Measurements from ENCODE around the gene PRKAB1.
A peak's percentile ranks its signal among the peaks of the same experiment; 100 is the strongest.
"Not testable (repeated sequence)": the region's sequence is repeated elsewhere in the genome, so short reads cannot be mapped to it uniquely, and the experiment has no call there.

The PRKAB1 gene

DNA sequence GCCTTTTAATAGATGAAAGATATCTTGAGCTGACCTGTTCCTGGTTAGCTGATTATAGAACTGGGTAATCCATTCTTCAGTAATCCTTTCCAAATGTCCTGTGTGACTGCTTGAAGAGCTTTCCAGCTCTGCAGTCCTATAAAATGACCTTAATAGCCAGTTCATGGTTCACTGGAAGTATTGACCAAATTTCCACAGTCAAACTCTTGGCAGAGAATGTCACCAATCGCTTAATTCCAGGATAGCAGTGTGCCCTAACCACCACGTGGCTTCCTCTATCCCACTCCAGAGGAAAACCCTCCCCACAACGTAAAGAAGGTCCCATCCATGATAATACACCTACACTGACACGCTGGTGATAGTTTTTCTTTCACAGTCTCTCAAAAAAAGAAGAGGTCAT lies 17.4 kb downstream of the PRKAB1 start:
- DNase-seq = no peak

DNA sequence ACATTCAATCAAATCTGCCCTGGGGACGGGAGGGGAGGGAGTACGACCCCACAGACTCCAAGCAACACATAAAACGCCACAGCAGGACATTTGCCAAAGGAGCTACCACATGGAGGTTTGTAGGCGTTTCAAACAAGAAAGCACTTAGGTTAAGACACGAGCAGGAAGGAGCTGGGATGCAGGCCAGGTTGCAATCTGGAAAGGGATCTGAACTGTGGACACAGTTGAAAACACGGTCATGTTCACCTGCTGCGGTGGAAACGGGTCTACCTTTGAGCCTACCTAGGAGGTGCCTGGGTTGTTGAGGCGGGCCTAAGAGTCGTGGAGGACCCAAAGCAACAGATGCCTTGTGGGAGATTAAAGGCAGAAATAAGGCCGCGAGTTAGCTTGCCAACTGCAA lies 18.4 kb downstream of the PRKAB1 start:
- no peak for DNase-seq

DNA sequence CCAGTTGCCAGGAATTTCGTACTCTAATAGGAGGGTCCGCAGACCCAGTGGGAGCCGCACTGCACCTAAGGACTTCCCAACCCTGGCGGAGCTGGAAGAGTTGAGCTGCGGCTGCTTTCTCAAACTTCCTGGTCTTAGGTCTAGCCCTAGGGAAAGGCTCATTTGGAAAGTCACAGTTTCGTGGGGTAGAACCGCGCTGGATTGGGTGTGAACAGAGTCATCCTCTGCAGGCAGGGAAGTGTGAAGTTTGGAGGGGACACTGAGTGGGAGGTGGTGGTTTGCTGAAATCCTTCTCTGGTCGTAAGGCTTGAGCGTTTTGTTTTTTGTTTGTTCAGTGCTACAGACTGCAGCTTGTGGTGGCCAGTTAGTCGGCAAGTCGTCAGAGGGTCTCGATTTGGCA lies 18.8 kb downstream of the PRKAB1 start:
- no peak for DNase-seq

DNA sequence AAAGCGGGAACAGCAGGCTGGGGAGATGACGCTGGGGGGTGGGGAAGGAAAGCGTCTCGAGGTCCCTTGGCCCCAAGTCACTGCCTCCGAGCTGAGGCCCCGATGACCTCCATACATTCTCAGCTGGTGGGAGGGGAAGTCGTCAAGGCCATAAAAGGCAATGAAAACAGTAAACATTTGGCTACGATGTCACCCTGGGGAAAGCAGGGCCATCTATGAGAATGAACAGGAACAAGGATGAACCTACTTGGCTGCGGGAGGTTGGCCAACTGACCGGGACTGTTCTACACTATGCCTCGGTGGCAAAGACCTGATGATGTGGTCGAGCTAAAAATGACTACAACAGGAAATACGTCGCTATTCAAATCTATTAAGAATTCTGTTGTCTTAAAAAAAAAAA lies 19.5 kb downstream of the PRKAB1 start:
- DNase-seq = no peak

DNA sequence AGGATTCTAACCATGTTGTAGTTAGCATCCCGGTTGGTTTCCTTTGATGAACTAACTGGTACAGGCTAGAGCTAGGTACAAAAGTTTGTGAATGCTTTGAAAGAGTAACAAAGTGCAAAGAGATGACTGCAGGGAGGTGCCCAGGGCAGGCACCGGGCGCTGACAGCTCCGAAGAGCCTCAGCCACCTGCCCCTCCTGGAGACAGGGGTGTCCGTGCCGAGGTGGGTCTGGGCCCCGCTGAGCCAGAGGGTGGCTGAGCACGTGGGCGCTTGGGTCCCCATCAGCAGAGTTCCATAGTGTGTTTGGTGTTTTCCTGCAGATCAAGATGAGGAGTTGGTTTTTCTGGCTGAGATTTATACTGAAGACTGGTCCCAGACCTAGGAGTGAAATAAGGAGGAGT lies 19.9 kb downstream of the PRKAB1 start:
- DNase-seq = no peak

GRCh38 chr12:119689935-119690500 lies 22.1 kb downstream of the PRKAB1 start:
- DNase-seq = no peak

- DNase-seq = no peak
Measured at GRCh38 chr12:119691202-119691810, 23.4 kb downstream of the PRKAB1 start.

- peak; percentile 77 for DNase-seq
Measured at GRCh38 chr12:119692410-119692809, 24.5 kb downstream of the PRKAB1 start.

DNA sequence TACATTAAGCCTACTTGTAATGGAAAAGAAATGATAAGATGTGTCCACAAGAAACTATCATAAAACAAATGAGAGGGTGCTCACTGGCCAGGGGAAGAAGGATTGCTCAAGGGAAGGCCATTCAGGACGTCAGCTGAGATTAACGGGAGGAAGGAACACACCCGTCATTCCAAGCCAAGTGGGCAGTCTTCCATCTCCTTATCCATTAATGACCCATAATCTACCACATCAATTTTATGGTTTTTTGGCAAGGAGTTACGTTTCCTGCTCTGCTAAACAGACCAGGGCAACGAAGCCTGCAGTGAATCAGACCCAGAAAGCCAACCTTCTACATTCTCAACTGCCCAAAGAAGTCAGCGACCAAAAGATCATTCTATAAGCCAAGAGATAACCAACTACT lies 25.1 kb downstream of the PRKAB1 start:
- DNase-seq = peak; percentile 94

GRCh38 chr12:119693511-119693910 lies 25.6 kb downstream of the PRKAB1 start:
- DNase-seq = no peak

GRCh38 chr12:119694111-119694510 lies 26.2 kb downstream of the PRKAB1 start:
- DNase-seq = no peak

DNA sequence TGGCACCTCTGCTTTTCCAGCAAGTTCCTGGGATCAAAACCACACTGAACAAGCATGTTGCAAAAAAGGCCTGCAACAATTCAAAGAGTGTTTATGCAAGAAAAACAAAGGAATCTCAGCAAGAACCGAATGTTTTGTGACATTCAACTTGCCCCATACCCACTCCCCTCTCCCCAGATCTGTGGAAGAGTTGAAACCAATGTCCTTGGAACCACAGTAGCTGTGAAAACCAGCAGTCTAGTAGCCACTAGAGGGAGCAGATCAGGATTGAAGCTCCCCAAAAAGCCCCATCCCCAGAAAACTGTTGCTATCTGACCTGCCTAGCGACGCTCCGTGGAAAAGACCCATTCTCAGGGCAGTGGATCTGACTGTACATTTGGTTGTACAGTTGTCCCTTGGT lies 27.1 kb downstream of the PRKAB1 start:
- DNase-seq = no peak

DNA sequence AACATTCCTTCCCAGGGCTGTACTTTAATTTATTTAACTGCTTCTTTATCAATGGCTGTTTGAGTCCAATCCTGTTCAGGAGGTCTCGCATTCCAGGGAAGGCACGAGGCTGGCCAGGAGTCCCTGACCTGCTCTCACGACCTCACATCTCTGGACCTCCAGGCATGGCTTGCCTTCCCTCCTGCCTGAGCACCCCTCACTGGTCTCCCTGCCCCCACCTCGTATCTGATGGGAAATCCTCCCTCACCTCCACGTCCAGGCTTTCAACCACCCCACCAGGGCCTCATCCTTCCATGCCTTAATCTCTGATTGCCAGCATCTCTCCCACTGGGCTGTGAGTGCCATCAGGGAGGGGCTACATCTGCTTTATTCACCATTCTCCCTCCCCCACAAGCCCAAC lies 29.0 kb downstream of the PRKAB1 start:
- no peak for DNase-seq

DNA sequence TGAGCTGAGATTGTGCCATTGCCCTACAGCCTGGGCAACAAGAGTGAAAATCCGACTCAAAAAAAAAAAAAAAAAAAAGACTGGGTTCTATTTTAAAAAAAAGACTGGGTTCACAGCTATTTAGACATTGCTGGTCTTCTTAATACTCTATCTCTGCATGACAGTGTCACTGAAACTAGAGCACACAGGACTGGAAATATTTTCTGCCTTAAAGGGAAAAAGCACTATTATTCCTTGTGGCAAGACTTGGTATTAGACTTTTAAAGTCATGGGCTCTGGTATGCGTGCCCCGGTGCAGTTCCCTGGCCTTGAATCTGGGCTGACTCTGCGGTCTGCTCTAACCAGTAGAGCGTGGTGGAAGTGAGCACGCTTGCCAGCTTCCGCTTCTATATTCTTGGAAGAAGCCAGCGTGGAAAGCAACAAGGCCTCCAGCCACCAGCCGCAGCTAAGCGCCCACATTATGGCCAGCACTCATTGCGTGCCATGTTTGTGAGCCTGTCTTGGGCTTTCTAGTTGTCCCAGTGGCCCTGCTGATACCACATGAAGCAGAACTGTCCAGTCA lies 31.3 kb downstream of the PRKAB1 start:
- DNase-seq = no peak

GRCh38 chr12:119700078-119700477 lies 32.1 kb downstream of the PRKAB1 start:
- no peak for DNase-seq

- no peak for DNase-seq
Measured at GRCh38 chr12:119704065-119704747, 36.3 kb downstream of the PRKAB1 start.

GRCh38 chr12:119705182-119705581 lies 37.2 kb downstream of the PRKAB1 start:
- no peak for DNase-seq

- not testable (repeated sequence) for DNase-seq
Measured at GRCh38 chr12:119706427-119706826, 38.5 kb downstream of the PRKAB1 start.

GRCh38 chr12:119710374-119710964 lies 42.5 kb downstream of the PRKAB1 start:
- peak; percentile 73 for DNase-seq

- DNase-seq = peak; percentile 99
Measured at GRCh38 chr12:119710965-119711551, 43.1 kb downstream of the PRKAB1 start.

- no peak for DNase-seq
Measured at GRCh38 chr12:119711693-119712092, 43.8 kb downstream of the PRKAB1 start.

GRCh38 chr12:119712721-119713120 lies 44.8 kb downstream of the PRKAB1 start:
- no peak for DNase-seq

- DNase-seq = peak; percentile 93
Measured at GRCh38 chr12:119713551-119714031, 45.7 kb downstream of the PRKAB1 start.
